Measurements from ENCODE around the gene CMTM6.

- TF ChIP-seq CTCF (IDR thresholded peaks at IDR 0.05) (no peak), POLR2A (IDR thresholded peaks at IDR 0.05) (no peak)
These were observed 48.5 kb downstream of the CMTM6 start for GRCh38 chr3:32454111-32454510.

Data from sigmoid colon (tissue), 3 donors.